Loucy (cell line): ENCODE measurements around the gene USP34.

Experiments used
- H2AFZ ChIP-seq: fragments of 200-600 bp; sonication (generic); 2 replicates; pipeline ENCODE4 v1.6.0; 2016; ENCODE audit warnings: antibody characterized with exemption, mild to moderate bottlenecking, low read length, moderate library complexity
- H3F3A ChIP-seq: fragments of 200-600 bp; 2 replicates; pipeline ENCODE4 v1.6.0; 2016; ENCODE audit warnings: antibody characterized with exemption, low read depth, mild to moderate bottlenecking
- H3K27me3 ChIP-seq: fragments of 200-600 bp; sonication (generic); 2 replicates; pipeline ENCODE4 v1.6.1; 2014; ENCODE audit warnings: low read length, mild to moderate bottlenecking; ENCODE audit not compliant: insufficient read depth, poor library complexity, severe bottlenecking
- H3K36me3 ChIP-seq: fragments of 200-600 bp; sonication (generic); 2 replicates; pipeline ENCODE4 v1.6.1; 2016; ENCODE audit warnings: low read length; ENCODE audit not compliant: insufficient read depth
- H3K4me1 ChIP-seq: fragments of 200-600 bp; sonication (generic); 2 replicates; pipeline ENCODE4 v1.5.1; 2014; ENCODE audit warnings: low read length, mild to moderate bottlenecking; ENCODE audit not compliant: insufficient read depth, poor library complexity, severe bottlenecking
- H3K4me2 ChIP-seq: fragments of 200-600 bp; sonication (generic); 2 replicates; pipeline ENCODE4 v1.6.0; 2014; ENCODE audit warnings: antibody characterized with exemption, low read length, low read depth, mild to moderate bottlenecking; ENCODE audit not compliant: poor library complexity, severe bottlenecking
- H3K4me3 ChIP-seq: fragments of 200-600 bp; sonication (generic); 2 replicates; pipeline ENCODE4 v1.5.1; 2014; ENCODE audit warnings: low read length, mild to moderate bottlenecking, mixed read lengths; ENCODE audit not compliant: poor library complexity, severe bottlenecking
- H3K79me2 ChIP-seq: fragments of 200-600 bp; sonication (generic); 2 replicates; pipeline ENCODE4 v1.6.1; 2014; ENCODE audit warnings: low read length; ENCODE audit not compliant: insufficient read depth
- H3K9ac ChIP-seq: fragments of 200-600 bp; sonication (generic); 2 replicates; pipeline ENCODE4 v1.6.0; 2014; ENCODE audit warnings: mild to moderate bottlenecking, low read depth, low read length, moderate library complexity; ENCODE audit not compliant: poor library complexity, severe bottlenecking
- H3K9me2 ChIP-seq: fragments of 200-600 bp; sonication (generic); replicated peaks from 2 replicates; pipeline ENCODE4 v1.6.1; 2016; ENCODE audit warnings: low read depth, low read length, mixed read lengths
- H3K9me3 ChIP-seq: fragments of 200-600 bp; sonication (generic); 2 replicates; pipeline ENCODE4 v1.6.1; 2014; ENCODE audit warnings: mild to moderate bottlenecking, antibody characterized with exemption, low read length, low read depth; ENCODE audit not compliant: insufficient read depth
- H4K20me1 ChIP-seq: fragments of 200-600 bp; sonication (generic); 2 replicates; pipeline ENCODE4 v1.6.0; 2014; ENCODE audit warnings: antibody characterized with exemption, low read length, mild to moderate bottlenecking; ENCODE audit not compliant: insufficient read depth, poor library complexity, severe bottlenecking
- CTCF ChIP-seq: fragments of 200-600 bp; sonication (generic); conservative IDR thresholded peaks from 2 replicates; pipeline ENCODE4 v1.5.1; 2014; ENCODE audit warnings: mild to moderate bottlenecking, antibody characterized with exemption, low read length
- EZH2phosphoT487 ChIP-seq: fragments of 200-600 bp; IDR thresholded peaks from 2 replicates; pipeline ENCODE4 v1.6.1; 2018; ENCODE audit warnings: antibody characterized with exemption, mild to moderate bottlenecking, moderate library complexity, borderline replicate concordance

Gene USP34

DNA sequence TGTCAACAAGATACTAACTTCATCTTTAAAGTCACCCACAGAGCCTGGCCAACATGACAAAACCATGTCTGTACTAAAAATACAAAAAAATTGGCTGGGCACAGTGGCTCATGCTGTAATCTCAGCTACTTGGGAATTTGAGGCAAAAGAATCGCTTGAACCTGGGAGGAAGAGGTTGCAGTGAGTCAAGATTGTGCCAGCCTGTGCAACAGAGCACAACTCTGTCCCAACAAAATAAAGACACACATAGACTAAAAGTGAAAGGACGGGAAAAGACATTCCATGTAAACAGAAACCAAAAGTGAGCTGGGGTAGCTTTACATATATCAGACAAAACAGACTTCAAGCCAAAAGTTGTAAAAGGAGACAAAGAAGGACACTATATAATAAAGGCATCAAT, 34.8 kb downstream of the USP34 start:
- Histone ChIP-seq H3K4me1 (no peaks in the 10 kb centered on the region), H3F3A (no peaks in the 10 kb centered on the region), H3K9me3 (0 out of 2 replicates have a peak, but pooled peaks cover 4% of the 10 kb centered on the region), H3K79me2 (peaks cover 93% of the 10 kb centered on the region), H3K27me3 (no peaks in the 10 kb centered on the region), H3K9ac (no peak overlapping the region), H2AFZ (no peak overlapping the region), H3K4me2 (no peak overlapping the region), H4K20me1 (peaks cover 37% of the 10 kb centered on the region), H3K36me3 (no peaks in the 10 kb centered on the region), H3K9me2 (no peaks in the 10 kb centered on the region), H3K4me3 (no peak overlapping the region)
- TF ChIP-seq EZH2phosphoT487 (no peak), CTCF (no peak)

DNA sequence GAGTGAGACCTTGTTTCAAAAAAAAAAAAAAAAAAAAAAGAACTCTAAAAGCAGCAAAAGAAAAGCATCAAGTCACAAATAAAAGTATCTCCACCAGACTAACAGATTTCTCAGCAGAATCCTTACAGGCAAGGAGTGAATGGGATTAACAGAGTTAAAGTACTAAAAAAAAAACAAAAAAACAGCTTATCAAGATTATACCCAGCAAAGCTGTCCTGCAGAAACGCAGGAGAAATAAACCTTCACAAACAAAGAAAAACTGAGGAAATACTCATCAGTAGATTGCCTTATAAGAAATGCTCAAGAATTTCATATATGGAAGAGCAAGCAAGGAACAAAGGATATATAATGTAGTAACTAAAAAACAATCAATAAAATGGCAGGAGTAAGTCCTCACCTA, 35.6 kb downstream of the USP34 start:
- Histone ChIP-seq H3K27me3 (no peaks in the 10 kb centered on the region), H3K9me3 (0 out of 2 replicates have a peak, but pooled peaks cover 4% of the 10 kb centered on the region), H3K4me1 (no peaks in the 10 kb centered on the region), H4K20me1 (peaks cover 44% of the 10 kb centered on the region), H3K36me3 (no peaks in the 10 kb centered on the region), H3K4me2 (no peak overlapping the region), H3F3A (no peaks in the 10 kb centered on the region), H3K9me2 (no peaks in the 10 kb centered on the region), H3K4me3 (no peak overlapping the region), H3K9ac (no peak overlapping the region), H2AFZ (no peak overlapping the region), H3K79me2 (peaks cover 97% of the 10 kb centered on the region)
- TF ChIP-seq CTCF (no peak), EZH2phosphoT487 (no peak)

DNA sequence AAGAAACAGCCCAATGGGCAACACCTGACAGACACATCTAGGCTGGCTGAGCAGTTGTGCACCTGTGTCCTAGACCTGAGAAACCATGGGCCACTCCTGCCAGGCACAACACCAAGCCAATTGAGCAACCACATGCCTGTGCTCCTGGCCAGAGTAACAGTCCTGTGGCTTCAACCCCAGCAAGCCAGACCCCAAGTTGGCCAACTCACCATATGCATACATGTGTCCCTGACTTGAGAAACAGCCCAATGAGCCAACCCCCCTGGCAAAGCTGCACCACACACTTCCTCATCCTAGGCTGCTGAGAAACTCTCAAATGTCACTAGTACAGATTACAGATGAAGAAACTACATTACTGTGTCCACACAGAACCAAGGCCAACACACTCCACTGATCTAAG, 36.6 kb downstream of the USP34 start:
- H3K36me3 ChIP-seq, result no peaks in the 10 kb centered on the region
- no peaks in the 10 kb centered on the region for H3K9me2 ChIP-seq
- H4K20me1 ChIP-seq, result peaks cover 42% of the 10 kb centered on the region
- 0 out of 2 replicates have a peak, but pooled peaks cover 4% of the 10 kb centered on the region for H3K9me3 ChIP-seq
- no peaks in the 10 kb centered on the region for H3K27me3 ChIP-seq
- H3K4me2 ChIP-seq, result no peak overlapping the region
- H3K9ac ChIP-seq, result no peak overlapping the region
- H3K4me3 ChIP-seq, result no peak overlapping the region
- TF ChIP-seq CTCF (no peak), EZH2phosphoT487 (no peak)
- H3K79me2 ChIP-seq, result peaks cover 96% of the 10 kb centered on the region
- no peaks in the 10 kb centered on the region for H3F3A ChIP-seq
- H2AFZ ChIP-seq, result no peak overlapping the region
- H3K4me1 ChIP-seq, result no peaks in the 10 kb centered on the region
